ENCODE results near the gene GADD45G. TPM values are rescaled to one million over a fixed set of nuclear protein-coding genes. Genes with fewer than 3 reads are reported as not detected.

Gene GADD45G
- total RNA-seq, 1 donor from 2014 or later: 19.8 TPM

- TF ChIP-seq CTCF (IDR thresholded peaks at IDR 0.05): no peak
- DNase-seq: no peak
- Histone ChIP-seq H3K4me1 (no peaks in the 10 kb centered on the region), H3K9me3 (no peaks in the 10 kb centered on the region), H3K27ac (no peak overlapping the region), H3K36me3 (no peaks in the 10 kb centered on the region), H3K4me3 (no peak overlapping the region), H3K27me3 (no peaks in the 10 kb centered on the region)
- intact Hi-C loops (cut with DNase I): no loop called here
- no peak for ATAC-seq
Measured at GRCh38 chr9:89592963-89593726, 11.7 kb upstream of the GADD45G start.

GRCh38 chr9:89593727-89594427, 10.9 kb upstream of the GADD45G start:
- ATAC-seq (peak; percentile 79), DNase-seq (peak; percentile 78)
- TF ChIP-seq CTCF (IDR thresholded peaks at IDR 0.05): peak; percentile 67
- no peak overlapping the region for H3K27ac ChIP-seq
- no peaks in the 10 kb centered on the region for H3K9me3 ChIP-seq
- H3K4me1 ChIP-seq: no peaks in the 10 kb centered on the region
- H3K27me3 ChIP-seq: peaks cover under 1% of the 10 kb centered on the region
- H3K4me3 ChIP-seq: no peak overlapping the region
- H3K36me3 ChIP-seq: no peaks in the 10 kb centered on the region
- intact Hi-C loops (cut with DNase I): no loop called here

- no peaks in the 10 kb centered on the region for H3K36me3 ChIP-seq
- H3K4me1 ChIP-seq: no peaks in the 10 kb centered on the region
- H3K4me3 ChIP-seq: no peak overlapping the region
- no peak for TF ChIP-seq CTCF (IDR thresholded peaks at IDR 0.05)
- intact Hi-C loops (cut with DNase I): no loop called here
- no peaks in the 10 kb centered on the region for H3K9me3 ChIP-seq
- DNase-seq (no peak), ATAC-seq (no peak)
- peaks cover 3% of the 10 kb centered on the region for H3K27me3 ChIP-seq
- no peak overlapping the region for H3K27ac ChIP-seq
Measured at GRCh38 chr9:89594811-89595550, 9.8 kb upstream of the GADD45G start.

- H3K36me3 ChIP-seq: no peaks in the 10 kb centered on the region
- ATAC-seq (no peak), DNase-seq (no peak)
- H3K4me3 ChIP-seq: no peak overlapping the region
- H3K27me3 ChIP-seq: peaks cover 3% of the 10 kb centered on the region
- no peak overlapping the region for H3K27ac ChIP-seq
- no peaks in the 10 kb centered on the region for H3K4me1 ChIP-seq
- H3K9me3 ChIP-seq: no peaks in the 10 kb centered on the region
- TF ChIP-seq CTCF (IDR thresholded peaks at IDR 0.05): no peak
- intact Hi-C loops (cut with DNase I): no loop called here
Measured at GRCh38 chr9:89595646-89596045, 9.2 kb upstream of the GADD45G start.

GRCh38 chr9:89596937-89597555, 7.8 kb upstream of the GADD45G start:
- ATAC-seq: no peak
- DNase-seq: peak; percentile 10
- Histone ChIP-seq H3K27me3 (peaks cover 3% of the 10 kb centered on the region), H3K4me3 (no peak overlapping the region), H3K9me3 (no peaks in the 10 kb centered on the region), H3K27ac (no peak overlapping the region), H3K4me1 (no peaks in the 10 kb centered on the region), H3K36me3 (no peaks in the 10 kb centered on the region)
- TF ChIP-seq CTCF (IDR thresholded peaks at IDR 0.05): no peak
- intact Hi-C loops (cut with DNase I): no loop called here

Measured in upper lobe of right lung (tissue), 1 donor.